Fibroblast of skin of scalp (primary cell): Measurements from ENCODE around the gene USP53.
A peak's percentile ranks its signal among the peaks of the same experiment; 100 is the strongest.
"Not testable (repeated sequence)": the region's sequence is repeated elsewhere in the genome, so short reads cannot be mapped to it uniquely, and the experiment has no call there.

Experiments used
- DNase-seq: peaks from one replicate; pipeline ENCODE4 v3.0.0-alpha.2; 2013

USP53 gene

GRCh38 chr4:119328695-119329094, 116.2 kb downstream of the USP53 start:
- no peak for DNase-seq

GRCh38 chr4:119329835-119330620, 117.5 kb downstream of the USP53 start:
- DNase-seq = no peak

- DNase-seq = not testable (repeated sequence)
Observed at GRCh38 chr4:119336332-119336979, 123.9 kb downstream of the USP53 start.

DNA sequence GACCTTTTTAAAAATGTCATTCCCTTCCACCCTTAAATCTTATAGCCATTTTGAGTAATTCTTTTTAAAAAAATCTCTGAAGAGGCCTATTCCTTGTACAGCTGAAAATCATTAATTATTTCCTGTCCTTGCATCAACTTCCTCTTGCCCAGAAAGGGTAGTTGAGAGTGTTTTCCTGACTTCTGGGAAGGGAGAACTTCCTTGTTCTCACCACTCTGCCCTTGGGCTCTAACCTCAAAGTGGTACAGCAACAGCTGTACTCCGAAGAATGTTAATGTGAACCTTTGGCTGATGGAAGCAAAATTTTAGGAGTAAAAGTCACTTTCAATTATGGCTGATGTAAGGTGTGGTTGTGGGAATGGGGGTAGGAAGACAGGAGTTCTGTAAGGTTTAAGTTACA, 124.5 kb downstream of the USP53 start:
- peak; percentile 27 for DNase-seq

DNA sequence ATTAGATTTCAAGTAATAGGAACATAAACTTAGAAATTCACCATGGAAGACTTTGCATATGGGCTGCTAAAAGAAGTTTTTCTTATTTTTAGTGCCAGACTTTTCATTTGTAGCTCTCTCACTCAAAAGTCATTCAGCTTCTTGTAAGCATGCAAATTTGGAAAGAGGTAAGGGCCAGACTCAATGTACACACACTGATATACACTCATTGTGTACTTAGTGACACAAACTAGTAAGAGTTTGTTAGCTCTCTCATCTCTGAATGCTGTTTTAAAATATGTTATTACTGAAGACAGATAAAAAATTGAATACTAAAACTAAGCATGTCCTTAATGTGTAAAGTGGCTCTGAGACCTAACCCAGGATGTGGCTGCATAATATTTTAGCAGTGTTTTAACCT, 127.4 kb downstream of the USP53 start:
- not testable (repeated sequence) for DNase-seq

- DNase-seq = not testable (repeated sequence)
Observed at GRCh38 chr4:119343293-119343692, 130.8 kb downstream of the USP53 start.
